NCI-H2171 treated with DMSO at 0.1 percent for 48 hours (cell line): ENCODE results near the gene FHIT.

Experiments used
- DNase-seq: peaks from one replicate; lab custom pipeline; 2025; lab: John Stamatoyannopoulos, UW

FHIT gene

GRCh38 chr3:60759439-60759838 is 491.8 kb downstream of the FHIT start:
- DNase-seq = no peak

DNA sequence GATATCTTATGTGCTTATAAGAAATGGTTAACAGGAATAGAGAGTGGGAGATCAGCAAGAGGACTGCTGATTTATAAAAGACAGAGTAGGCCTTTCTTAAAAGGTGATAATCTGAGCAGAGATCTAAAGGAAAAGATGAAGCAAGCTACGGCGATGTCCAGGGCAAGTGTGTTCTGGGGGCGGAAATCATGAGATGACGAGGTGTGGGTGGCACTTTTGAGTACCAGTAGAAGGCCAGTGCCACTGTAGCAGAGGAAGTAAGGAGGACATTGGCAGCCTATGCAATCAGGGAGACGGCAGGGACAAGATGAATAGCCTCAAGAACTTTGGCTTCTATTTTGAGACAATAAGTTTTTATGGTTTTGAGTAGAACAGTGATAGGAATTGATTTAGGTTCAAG is 492.4 kb downstream of the FHIT start:
- no peak for DNase-seq

GRCh38 chr3:60758171-60758570 is 493.1 kb downstream of the FHIT start:
- no peak for DNase-seq

DNA sequence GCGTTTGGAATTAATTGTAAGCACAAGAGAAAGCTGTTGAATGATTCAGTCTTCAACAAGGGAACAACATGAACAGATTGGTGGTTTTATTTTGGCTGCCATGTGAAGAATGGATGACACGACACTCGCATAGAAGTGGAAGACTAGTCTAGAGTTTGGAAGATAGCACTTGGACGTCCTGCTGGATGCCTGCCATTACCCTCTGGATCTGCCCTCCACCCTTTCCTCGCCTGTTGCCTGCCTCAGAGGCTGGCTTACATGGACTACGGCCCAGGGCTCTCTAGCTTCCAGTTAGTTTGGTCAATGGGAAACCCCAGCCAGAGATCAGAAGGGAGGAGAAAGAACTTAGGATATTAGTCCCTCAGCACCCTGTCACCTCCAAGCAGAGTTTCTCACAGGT is 493.5 kb downstream of the FHIT start:
- DNase-seq = no peak

DNA sequence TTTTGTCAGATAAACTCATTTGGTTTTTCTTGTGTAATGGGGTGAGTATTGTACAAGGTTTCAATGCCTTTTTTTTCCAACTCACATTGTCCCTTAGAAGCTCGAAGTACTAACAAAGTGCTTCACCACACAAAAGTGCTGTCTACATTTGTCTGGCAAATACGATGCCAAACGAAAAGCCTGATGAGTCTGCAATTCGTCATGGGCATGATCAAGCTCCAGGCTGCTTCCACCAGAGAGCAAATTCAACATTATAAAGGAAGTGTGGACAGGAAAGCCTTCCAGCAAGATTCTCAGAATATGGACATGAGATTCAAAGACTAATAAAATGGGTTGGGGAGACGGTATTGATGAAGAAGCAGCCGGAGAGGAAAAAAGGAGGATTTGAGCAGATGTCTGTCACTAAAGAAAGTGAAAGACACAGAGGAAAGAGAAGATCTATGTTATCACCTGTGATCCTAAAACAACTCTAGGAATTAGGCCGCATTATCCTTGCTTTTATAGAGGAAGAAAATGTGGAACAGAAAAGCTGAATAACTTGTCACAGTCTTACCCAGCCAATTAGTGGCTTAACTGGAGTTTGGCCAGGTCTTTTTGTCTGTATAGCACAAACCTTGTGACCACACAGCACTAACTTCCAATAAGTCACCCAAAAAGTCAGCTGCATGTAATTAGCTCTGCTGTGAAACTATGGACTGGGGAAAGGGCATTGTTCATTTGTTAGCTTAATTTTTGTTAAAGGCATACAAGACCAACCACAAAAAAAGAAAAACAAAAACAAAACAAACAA is 494.8 kb downstream of the FHIT start:
- no peak for DNase-seq

DNA sequence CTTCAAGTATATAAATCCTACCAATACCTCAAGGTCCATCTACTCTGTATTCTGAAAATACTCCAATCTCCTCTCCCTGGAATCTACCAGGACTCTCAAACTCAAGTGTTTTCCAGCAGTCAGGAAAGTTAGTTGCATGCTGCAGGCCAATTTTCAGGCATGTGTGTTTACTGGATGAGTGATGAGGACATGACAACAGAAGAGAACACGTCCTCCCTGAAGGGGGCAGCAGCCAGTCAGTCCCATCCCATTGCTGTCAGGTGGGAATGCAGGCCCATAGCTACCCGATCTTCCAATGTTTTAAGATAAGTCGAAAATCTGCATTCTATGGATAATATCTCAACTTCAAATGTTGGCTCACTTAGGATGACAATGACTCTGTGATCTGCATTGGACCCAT is 496.2 kb downstream of the FHIT start:
- no peak for DNase-seq

GRCh38 chr3:60754617-60755016 is 496.6 kb downstream of the FHIT start:
- no peak for DNase-seq

DNA sequence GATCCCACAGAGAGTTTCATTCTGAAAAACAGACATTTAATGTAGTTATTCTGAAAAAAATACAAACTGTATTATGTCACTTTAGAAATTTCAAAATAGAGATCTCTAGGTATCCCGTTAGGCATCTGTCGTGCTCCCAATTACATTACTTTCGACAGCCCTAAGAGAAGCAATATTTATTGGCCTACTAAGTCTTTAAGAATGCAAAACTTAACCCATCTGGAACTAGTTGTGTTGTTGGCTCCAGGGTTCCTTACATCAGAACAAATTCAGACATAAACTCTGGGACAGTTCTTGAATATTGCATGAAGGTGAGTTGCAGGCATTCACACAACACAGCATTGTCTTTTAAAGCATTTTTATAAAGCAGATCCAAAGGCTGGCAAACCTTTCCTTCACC is 498.4 kb downstream of the FHIT start:
- no peak for DNase-seq

GRCh38 chr3:60746695-60747416 is 504.4 kb downstream of the FHIT start:
- DNase-seq = no peak

DNA sequence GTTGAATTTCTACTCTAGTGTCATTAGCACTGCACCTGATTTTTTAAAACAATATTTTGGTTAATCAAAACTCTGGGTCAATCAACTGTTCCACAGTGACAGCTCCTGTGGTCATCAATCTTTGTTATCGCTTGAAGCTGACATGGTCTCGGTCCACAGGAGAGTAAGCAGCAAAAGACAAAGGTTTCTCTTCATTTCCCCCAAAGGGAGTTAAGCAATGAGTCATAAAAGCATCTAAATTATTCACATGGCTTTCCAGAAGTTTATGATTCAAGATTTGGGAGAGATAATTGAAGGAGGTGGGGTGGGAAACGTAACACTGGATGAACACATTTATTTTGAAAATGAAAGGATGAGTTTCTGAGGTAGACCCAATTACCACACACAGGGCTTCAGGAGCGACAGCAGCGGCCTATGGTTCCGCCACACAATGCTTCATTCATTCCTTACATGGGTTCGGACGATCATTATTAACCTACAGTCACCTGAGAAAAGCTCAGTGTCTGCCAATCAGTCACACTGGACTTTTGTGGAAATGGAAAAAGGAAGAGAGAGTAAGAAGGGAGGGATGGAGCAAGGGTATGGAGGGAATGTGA is 505.1 kb downstream of the FHIT start:
- no peak for DNase-seq

DNA sequence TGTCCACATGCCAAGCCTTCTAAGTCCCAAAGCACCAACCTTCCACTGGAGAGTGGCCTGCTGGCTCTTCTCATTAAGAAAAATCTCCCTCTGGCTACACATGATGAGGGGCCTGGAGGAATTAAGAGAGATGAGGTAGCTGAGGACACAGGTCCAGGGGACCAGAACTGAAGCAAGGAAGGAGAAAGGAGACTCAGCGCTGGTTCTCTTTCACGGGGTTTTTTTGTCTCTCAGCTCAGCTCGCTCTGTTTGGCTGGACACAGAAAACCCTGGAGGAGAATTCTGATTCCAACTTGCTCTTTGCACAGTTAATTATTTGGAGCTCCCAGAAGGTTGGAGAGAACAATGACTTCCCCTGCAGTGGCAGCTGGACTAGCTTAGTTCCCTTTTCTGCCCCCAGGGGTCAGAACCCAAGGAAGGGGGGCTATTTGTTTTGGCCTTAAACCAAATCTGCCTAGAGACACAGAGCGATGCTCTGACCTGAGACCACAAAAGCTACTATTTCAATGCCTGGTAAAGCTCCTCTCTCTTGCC is 507.6 kb downstream of the FHIT start:
- no peak for DNase-seq

DNA sequence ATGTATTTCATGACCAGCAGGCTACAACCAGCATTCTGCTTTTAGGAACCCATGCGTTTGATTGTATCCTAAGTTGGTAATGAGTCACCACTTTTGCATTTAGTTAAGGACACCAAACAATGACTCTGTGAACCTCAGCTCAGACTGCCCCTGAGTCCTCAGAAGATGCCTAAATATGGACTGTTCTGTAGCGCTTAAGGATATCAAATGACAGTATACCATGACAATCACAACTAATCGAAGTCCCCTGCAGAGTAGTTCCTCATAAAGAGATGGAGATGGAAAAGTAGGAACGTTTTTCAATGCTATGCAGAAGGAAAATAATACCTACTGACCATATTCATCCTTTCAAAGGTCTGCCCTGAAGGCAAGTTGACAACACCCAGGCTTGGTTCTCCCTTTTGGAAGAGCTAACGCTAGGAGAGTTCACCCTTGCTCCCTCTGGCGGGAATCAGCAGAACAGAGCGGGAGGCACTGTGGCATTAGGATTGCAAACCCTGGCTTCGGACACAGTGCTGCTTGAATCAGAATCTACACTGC is 508.6 kb downstream of the FHIT start:
- no peak for DNase-seq

- DNase-seq = no peak
Observed at GRCh38 chr3:60737633-60738399, 513.4 kb downstream of the FHIT start.

DNA sequence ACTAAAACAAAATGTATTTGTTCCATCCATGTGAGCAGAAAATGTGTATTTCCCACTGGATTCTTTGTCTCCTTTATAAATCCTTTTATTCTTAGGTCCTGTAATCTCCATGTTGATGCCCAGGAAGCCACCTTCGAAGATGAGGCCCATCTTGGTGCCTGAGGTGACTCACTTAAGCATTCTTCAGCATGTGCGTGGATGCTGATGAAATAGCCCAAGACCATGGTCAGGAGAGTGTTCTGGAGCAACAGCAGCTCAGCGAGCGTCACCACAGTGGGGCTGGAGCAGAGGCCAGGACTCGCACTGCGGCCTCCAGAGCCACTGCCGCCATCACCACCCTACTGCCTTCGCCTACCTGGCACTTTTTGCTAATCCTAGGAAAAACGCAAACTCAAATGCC is 520.9 kb downstream of the FHIT start:
- no peak for DNase-seq

DNA sequence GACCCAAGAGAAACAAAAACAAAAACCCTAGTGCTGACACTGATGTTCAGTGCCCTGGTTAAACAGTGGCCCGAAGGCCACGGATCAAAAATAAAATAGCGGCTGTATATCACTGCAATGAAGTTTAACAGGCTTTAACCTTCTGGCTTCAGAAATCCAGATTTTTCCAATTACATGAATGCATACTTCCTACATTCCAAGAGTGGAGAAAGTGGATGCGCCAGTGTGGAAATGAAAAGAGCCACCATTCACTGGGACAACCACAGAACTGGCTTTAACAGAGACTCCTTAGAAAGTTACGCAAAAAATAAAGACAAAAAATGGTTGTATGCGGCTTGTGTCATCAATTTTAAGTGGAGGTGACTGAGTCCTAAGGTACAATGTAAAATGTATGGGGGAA is 522.2 kb downstream of the FHIT start:
- DNase-seq = no peak

GRCh38 chr3:60728006-60728405 is 523.2 kb downstream of the FHIT start:
- no peak for DNase-seq

GRCh38 chr3:60720736-60721135 is 530.5 kb downstream of the FHIT start:
- peak; percentile 17 for DNase-seq

DNA sequence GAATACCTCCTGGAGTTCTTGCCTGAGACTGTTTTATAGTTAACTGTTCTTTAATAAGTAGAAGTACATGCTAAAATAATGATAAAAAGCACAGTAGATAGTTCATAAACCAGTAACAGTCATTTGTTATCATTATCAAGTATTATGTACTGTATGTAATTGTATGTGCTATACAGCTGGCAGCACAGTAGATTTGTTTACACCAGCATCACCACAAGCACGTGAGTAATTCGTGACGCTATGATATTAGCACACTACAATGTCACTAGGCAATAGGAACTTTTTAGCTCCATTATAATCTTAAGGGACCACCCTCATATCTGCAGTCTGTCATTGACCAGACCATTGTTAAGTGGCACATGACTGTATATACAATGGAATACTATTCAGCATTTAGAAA is 534.7 kb downstream of the FHIT start:
- DNase-seq = no peak

DNA sequence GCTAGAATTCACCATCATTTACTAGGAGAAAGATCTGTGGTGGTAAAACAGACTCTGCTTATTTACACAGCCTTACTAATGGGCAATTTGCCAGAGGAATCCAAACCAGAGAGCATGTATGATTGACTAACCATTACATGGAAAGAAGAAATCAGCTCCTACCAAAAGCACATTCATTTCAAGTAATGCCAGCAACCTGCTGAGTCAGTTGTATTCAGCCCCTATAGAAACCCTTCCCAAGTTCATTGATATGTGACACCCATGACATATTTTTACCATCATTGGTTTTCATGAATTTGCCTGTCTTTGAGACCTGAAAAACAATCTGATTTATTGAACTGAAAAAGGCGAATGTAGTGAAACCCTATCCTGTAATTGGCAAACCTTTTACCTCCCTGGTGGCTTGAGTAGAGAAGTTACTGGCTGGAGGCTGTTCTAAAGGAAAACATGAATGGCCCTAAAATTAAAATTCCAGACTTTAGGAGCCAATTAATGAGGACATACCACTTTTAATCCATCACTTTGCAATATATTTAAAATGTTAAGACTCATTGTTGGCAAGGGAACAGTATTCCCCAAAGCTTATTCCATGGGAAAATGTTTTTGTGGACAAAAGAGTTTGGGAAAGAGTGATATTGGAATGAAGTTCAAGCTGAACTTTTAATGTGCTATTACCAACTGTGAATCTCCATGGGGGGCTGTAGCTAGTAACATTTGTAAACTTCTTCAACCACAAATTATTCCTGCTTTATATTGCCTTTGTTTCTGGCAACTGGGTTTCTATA is 542.9 kb downstream of the FHIT start:
- peak; percentile 85 for DNase-seq

GRCh38 chr3:60707452-60708020 is 543.7 kb downstream of the FHIT start:
- no peak for DNase-seq
